Mesothelial cell of epicardium (in vitro differentiated cells): ENCODE results near the gene CASR. TPM values are rescaled to one million over a fixed set of nuclear protein-coding genes. Genes with fewer than 3 reads are reported as not detected.

Source experiments
- DNase-seq, 2 experiments: peaks; one replicate each; pipeline ENCODE4 v3.0.0; 2021; ENCODE audit warnings: low spot score in 2 of 2; ENCODE audit not compliant: unreplicated experiment in 2 of 2
- H3K27ac Mint-ChIP-seq: 2 replicates; pipeline ENCODE4 v1.8.0; 2021; ENCODE audit warnings: mixed read lengths
- H3K27me3 Mint-ChIP-seq: 2 replicates; pipeline ENCODE4 v1.8.0; 2021; ENCODE audit warnings: low read depth, mixed read lengths
- H3K36me3 Mint-ChIP-seq: 2 replicates; pipeline ENCODE4 v1.8.0; 2021; ENCODE audit warnings: mixed read lengths
- H3K4me1 Mint-ChIP-seq: 2 replicates; pipeline ENCODE4 v1.8.0; 2021; ENCODE audit warnings: mixed read lengths
- H3K4me3 Mint-ChIP-seq: 2 replicates; pipeline ENCODE4 v1.8.0; 2021; ENCODE audit warnings: mild to moderate bottlenecking, moderate library complexity, mixed read lengths
- H3K9me3 Mint-ChIP-seq: 2 replicates; pipeline ENCODE4 v1.8.0; 2021; ENCODE audit warnings: mixed read lengths
- CTCF ChIP-seq: fragments of 200-600 bp; sonication (generic); IDR thresholded peaks from one replicate; pipeline ENCODE4 v1.5.0; 2021; ENCODE audit warnings: antibody characterized with exemption; ENCODE audit not compliant: unreplicated experiment
- total RNA-seq: library from RNA; stranded (reverse); gene quantifications from 3 replicates; pipeline ENCODE4 v1.2.1, GENCODE V29; 2021

CASR gene
- total RNA-seq, 1 donor from 2014 or later, result 0.02 TPM

GRCh38 chr3:122325769-122326168 is 142.3 kb downstream of the CASR start:
- H3K4me1 Mint-ChIP-seq, result no peaks in the 10 kb centered on the region
- H3K27me3 Mint-ChIP-seq, result peaks cover 6% of the 10 kb centered on the region
- TF ChIP-seq CTCF, result no peak
- no peaks in the 10 kb centered on the region for H3K36me3 Mint-ChIP-seq
- no peaks in the 10 kb centered on the region for H3K9me3 Mint-ChIP-seq
- DNase-seq, result no peak
- H3K4me3 Mint-ChIP-seq, result no peak overlapping the region
- no peak overlapping the region for H3K27ac Mint-ChIP-seq

- Mint-ChIP-seq H3K4me1 (no peaks in the 10 kb centered on the region), H3K36me3 (no peaks in the 10 kb centered on the region), H3K4me3 (no peak overlapping the region), H3K27me3 (peaks cover 50% of the 10 kb centered on the region), H3K27ac (no peak overlapping the region), H3K9me3 (no peaks in the 10 kb centered on the region)
- no peak for TF ChIP-seq CTCF
- DNase-seq, result no peak
Observed at GRCh38 chr3:122331886-122332285, 148.4 kb downstream of the CASR start.

GRCh38 chr3:122332551-122332950 is 149.1 kb downstream of the CASR start:
- TF ChIP-seq CTCF, result no peak
- no peaks in the 10 kb centered on the region for H3K4me1 Mint-ChIP-seq
- DNase-seq, result no peak
- H3K4me3 Mint-ChIP-seq, result no peak overlapping the region
- H3K27me3 Mint-ChIP-seq, result peaks cover 50% of the 10 kb centered on the region
- no peaks in the 10 kb centered on the region for H3K36me3 Mint-ChIP-seq
- no peak overlapping the region for H3K27ac Mint-ChIP-seq
- no peaks in the 10 kb centered on the region for H3K9me3 Mint-ChIP-seq

Other genes with a start within 250 kb of the CASR start
- gene ILDR1, start 161.4 kb upstream of the CASR start, total RNA-seq, result 3.4 to 4.1 TPM (median 4.1 TPM) in 3 replicates
- 0.33 to 0.47 TPM (median 0.34 TPM) in 3 replicates for gene CD86, start 128.3 kb upstream of the CASR start, total RNA-seq
- not detected in 3 replicates for gene CSTA, start 141.6 kb downstream of the CASR start, total RNA-seq
- gene MIX23, start 199.6 kb downstream of the CASR start, total RNA-seq, result 28.6 to 34.0 TPM (median 29.8 TPM) in 3 replicates
- gene FAM162A, start 200.5 kb downstream of the CASR start, total RNA-seq, result 50.8 to 52.8 TPM (median 51.2 TPM) in 3 replicates
- gene WDR5B, start 232.4 kb downstream of the CASR start, total RNA-seq, result 5.7 to 6.2 TPM (median 6.1 TPM) in 3 replicates